WTC11 (cell line): ENCODE data around the gene ADD1. TPM values are rescaled to one million over a fixed set of nuclear protein-coding genes. Genes with fewer than 3 reads are reported as not detected.

Experiments
- ATAC-seq: fragments of 200-7000 bp; cut with Tn5 transposase; 2 replicates; pipeline ENCODE4 v1.10.0; 2021; ENCODE audit warnings: mild to moderate bottlenecking, moderate library complexity
- CTCF ChIA-PET: fragments of 300-600 bp; sonication (Branson Sonifier 250); formaldehyde crosslinking; loops from one replicate; lab custom pipeline; 2021; ENCODE audit warnings: antibody characterized with exemption; lab: Charles Lee
- POLR2A ChIA-PET: fragments of 350-600 bp; sonication (Branson Sonifier 250); formaldehyde crosslinking; loops from one replicate; lab custom pipeline; 2021; ENCODE audit warnings: antibody characterized with exemption; lab: Charles Lee
- DNase-seq: peaks from one replicate; pipeline ENCODE4 v3.0.0; 2021; ENCODE audit warnings: low spot score
- H3K27ac Mint-ChIP-seq: 2 replicates; pipeline ENCODE4 v1.8.0; 2021; ENCODE audit warnings: mixed read lengths
- H3K27me3 Mint-ChIP-seq: 2 replicates; pipeline ENCODE4 v1.8.0; 2021; ENCODE audit warnings: low read depth, mild to moderate bottlenecking, moderate library complexity, mixed read lengths
- H3K36me3 Mint-ChIP-seq: 2 replicates; pipeline ENCODE4 v1.8.0; 2021; ENCODE audit warnings: mixed read lengths
- H3K4me1 Mint-ChIP-seq: 2 replicates; pipeline ENCODE4 v1.8.0; 2022; ENCODE audit warnings: mixed read lengths
- H3K4me3 Mint-ChIP-seq: 2 replicates; pipeline ENCODE4 v1.8.0; 2021; ENCODE audit warnings: mild to moderate bottlenecking, moderate library complexity, mixed read lengths
- H3K9me3 Mint-ChIP-seq: 2 replicates; pipeline ENCODE4 v1.8.0; 2021; ENCODE audit warnings: mixed read lengths
- AR ChIP-seq: fragments of 250-450 bp; sonication (Bioruptor Pico); IDR thresholded peaks from 2 replicates; pipeline ENCODE4 v1.9.0; 2021; ENCODE audit warnings: mild to moderate bottlenecking
- CBFB ChIP-seq: sonication (generic); formaldehyde crosslinking; IDR thresholded peaks from 2 replicates; pipeline ENCODE4 v1.8.1; 2022; ENCODE audit warnings: mild to moderate bottlenecking, low read depth, missing genetic modification reagents
- EMX1 ChIP-seq: fragments of 250-450 bp; sonication (Bioruptor Pico); IDR thresholded peaks from 2 replicates; pipeline ENCODE4 v1.8.0; 2021; ENCODE audit warnings: mild to moderate bottlenecking
- JAZF1 ChIP-seq: fragments of 250-450 bp; sonication (Bioruptor Pico); IDR thresholded peaks from 2 replicates; pipeline ENCODE4 v1.9.0; 2021; ENCODE audit warnings: moderate library complexity, mild to moderate bottlenecking, inconsistent platforms
- JUN ChIP-seq: sonication (generic); formaldehyde crosslinking; IDR thresholded peaks from 2 replicates; pipeline ENCODE4 v1.8.0; 2023; ENCODE audit warnings: mild to moderate bottlenecking, missing genetic modification reagents
- NFE2L1 ChIP-seq: sonication (generic); formaldehyde crosslinking; IDR thresholded peaks from 2 replicates; pipeline ENCODE4 v1.8.1; 2023; ENCODE audit warnings: missing genetic modification reagents
- PRDM15 ChIP-seq: sonication (generic); formaldehyde crosslinking; IDR thresholded peaks from 2 replicates; pipeline ENCODE4 v1.8.0; 2022; ENCODE audit warnings: missing genetic modification reagents
- PRRX2 ChIP-seq: fragments of 250-450 bp; sonication (Bioruptor Pico); IDR thresholded peaks from 2 replicates; pipeline ENCODE4 v1.8.0; 2021; ENCODE audit warnings: mild to moderate bottlenecking
- ZMAT4 ChIP-seq: fragments of 250-450 bp; sonication (Bioruptor Pico); IDR thresholded peaks from 2 replicates; pipeline ENCODE4 v1.9.0; 2021; ENCODE audit warnings: mild to moderate bottlenecking
- ZNF121 ChIP-seq: sonication (generic); formaldehyde crosslinking; IDR thresholded peaks from 2 replicates; pipeline ENCODE4 v1.8.0; 2023; ENCODE audit warnings: missing genetic modification reagents
- ZNF138 ChIP-seq: sonication (generic); formaldehyde crosslinking; conservative IDR thresholded peaks from 2 replicates; pipeline ENCODE4 v1.8.1; 2022; ENCODE audit warnings: mild to moderate bottlenecking, moderate library complexity, missing genetic modification reagents
- ZNF263 ChIP-seq: sonication (generic); formaldehyde crosslinking; IDR thresholded peaks from 2 replicates; pipeline ENCODE4 v1.8.1; 2022; ENCODE audit warnings: low read depth, mild to moderate bottlenecking, moderate library complexity, missing genetic modification reagents
- total RNA-seq: library from RNA; stranded (reverse); gene quantifications from 3 replicates; pipeline ENCODE4 v1.2.3, GENCODE V29; 2021
- TF ChIP-seq, protein P1 (sequence below): sonication (generic); formaldehyde crosslinking; IDR thresholded peaks from 2 replicates; pipeline ENCODE4 v1.8.1; 2023; ENCODE audit warnings: mild to moderate bottlenecking, moderate library complexity, missing genetic modification reagents
- TF ChIP-seq, protein P2 (sequence below): sonication (generic); formaldehyde crosslinking; IDR thresholded peaks from 2 replicates; pipeline ENCODE4 v1.8.0; 2023; ENCODE audit warnings: missing genetic modification reagents
- TF ChIP-seq, protein P3 (sequence below): sonication (generic); formaldehyde crosslinking; conservative IDR thresholded peaks from 2 replicates; pipeline ENCODE4 v1.8.1; 2022; ENCODE audit warnings: mild to moderate bottlenecking, missing genetic modification reagents
- TF ChIP-seq, protein P4 (sequence below): sonication (generic); formaldehyde crosslinking; IDR thresholded peaks from 2 replicates; pipeline ENCODE4 v1.8.0; 2023; ENCODE audit warnings: mild to moderate bottlenecking, missing genetic modification reagents
- TF ChIP-seq, protein P5 (sequence below): sonication (generic); formaldehyde crosslinking; IDR thresholded peaks from 2 replicates; pipeline ENCODE4 v1.8.0; 2022; ENCODE audit warnings: mild to moderate bottlenecking, missing genetic modification reagents

Gene ADD1
- total RNA-seq, 1 experiment from 2014 or later = 178 TPM

DNA sequence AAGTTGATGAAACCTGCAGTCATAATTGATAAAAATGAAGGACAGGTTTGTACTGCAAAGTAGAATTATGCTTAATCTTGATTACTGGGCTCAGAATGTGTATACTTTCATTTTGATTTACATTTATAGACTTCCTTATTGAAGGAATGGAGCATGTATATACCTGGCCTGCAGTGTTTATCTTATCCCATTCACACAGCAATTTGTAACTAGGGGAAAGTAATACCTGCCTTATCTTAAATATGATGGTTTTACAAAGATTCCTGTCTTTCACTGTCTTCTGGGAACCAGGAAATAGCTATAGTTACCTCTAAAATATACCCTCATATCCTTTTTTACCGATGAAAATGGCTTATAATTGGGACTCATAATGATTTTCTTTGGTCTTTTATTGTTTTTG lies 29.7 kb downstream of the ADD1 start:
- peaks cover 40% of the 10 kb centered on the region for H3K4me1 Mint-ChIP-seq
- H3K27ac Mint-ChIP-seq = no peak overlapping the region
- DNase-seq (no peak), ATAC-seq (no peak)
- no peak overlapping the region for H3K4me3 Mint-ChIP-seq
- no peaks in the 10 kb centered on the region for H3K9me3 Mint-ChIP-seq
- CTCF ChIA-PET = interaction anchor here (0.9 kb wide), 1 partner anchor 22 kb away, joined by 7 read pairs; no protein-coding TSS in a partner anchor
- no peaks in the 10 kb centered on the region for H3K27me3 Mint-ChIP-seq
- peaks cover 18% of the 10 kb centered on the region for H3K36me3 Mint-ChIP-seq
- POLR2A ChIA-PET = no interaction called here
- no peak for TF ChIP-seq ZNF138 (CRISPR knock-in tag)
- no peak for TF ChIP-seq PRDM15 (CRISPR knock-in tag)
- TF ChIP-seq, protein P1, sequence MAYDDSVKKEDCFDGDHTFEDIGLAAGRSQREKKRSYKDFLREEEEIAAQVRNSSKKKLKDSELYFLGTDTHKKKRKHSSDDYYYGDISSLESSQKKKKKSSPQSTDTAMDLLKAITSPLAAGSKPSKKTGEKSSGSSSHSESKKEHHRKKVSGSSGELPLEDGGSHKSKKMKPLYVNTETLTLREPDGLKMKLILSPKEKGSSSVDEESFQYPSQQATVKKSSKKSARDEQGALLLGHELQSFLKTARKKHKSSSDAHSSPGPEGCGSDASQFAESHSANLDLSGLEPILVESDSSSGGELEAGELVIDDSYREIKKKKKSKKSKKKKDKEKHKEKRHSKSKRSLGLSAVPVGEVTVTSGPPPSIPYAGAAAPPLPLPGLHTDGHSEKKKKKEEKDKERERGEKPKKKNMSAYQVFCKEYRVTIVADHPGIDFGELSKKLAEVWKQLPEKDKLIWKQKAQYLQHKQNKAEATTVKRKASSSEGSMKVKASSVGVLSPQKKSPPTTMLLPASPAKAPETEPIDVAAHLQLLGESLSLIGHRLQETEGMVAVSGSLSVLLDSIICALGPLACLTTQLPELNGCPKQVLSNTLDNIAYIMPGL = no peak
- TF ChIP-seq EMX1 (CRISPR knock-in tag) = no peak
- no peak for TF ChIP-seq CBFB (CRISPR knock-in tag)
- TF ChIP-seq ZNF121 (CRISPR knock-in tag) = no peak
- TF ChIP-seq, protein P2, sequence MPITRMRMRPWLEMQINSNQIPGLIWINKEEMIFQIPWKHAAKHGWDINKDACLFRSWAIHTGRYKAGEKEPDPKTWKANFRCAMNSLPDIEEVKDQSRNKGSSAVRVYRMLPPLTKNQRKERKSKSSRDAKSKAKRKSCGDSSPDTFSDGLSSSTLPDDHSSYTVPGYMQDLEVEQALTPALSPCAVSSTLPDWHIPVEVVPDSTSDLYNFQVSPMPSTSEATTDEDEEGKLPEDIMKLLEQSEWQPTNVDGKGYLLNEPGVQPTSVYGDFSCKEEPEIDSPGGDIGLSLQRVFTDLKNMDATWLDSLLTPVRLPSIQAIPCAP (CRISPR knock-in tag) = no peak
- TF ChIP-seq AR = no peak
- TF ChIP-seq ZNF263 (CRISPR knock-in tag) = no peak
- TF ChIP-seq, protein P3, sequence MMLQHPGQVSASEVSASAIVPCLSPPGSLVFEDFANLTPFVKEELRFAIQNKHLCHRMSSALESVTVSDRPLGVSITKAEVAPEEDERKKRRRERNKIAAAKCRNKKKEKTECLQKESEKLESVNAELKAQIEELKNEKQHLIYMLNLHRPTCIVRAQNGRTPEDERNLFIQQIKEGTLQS (CRISPR knock-in tag) = no peak
- no peak for TF ChIP-seq PRRX2
- TF ChIP-seq NFE2L1 = no peak
- TF ChIP-seq, protein P4, sequence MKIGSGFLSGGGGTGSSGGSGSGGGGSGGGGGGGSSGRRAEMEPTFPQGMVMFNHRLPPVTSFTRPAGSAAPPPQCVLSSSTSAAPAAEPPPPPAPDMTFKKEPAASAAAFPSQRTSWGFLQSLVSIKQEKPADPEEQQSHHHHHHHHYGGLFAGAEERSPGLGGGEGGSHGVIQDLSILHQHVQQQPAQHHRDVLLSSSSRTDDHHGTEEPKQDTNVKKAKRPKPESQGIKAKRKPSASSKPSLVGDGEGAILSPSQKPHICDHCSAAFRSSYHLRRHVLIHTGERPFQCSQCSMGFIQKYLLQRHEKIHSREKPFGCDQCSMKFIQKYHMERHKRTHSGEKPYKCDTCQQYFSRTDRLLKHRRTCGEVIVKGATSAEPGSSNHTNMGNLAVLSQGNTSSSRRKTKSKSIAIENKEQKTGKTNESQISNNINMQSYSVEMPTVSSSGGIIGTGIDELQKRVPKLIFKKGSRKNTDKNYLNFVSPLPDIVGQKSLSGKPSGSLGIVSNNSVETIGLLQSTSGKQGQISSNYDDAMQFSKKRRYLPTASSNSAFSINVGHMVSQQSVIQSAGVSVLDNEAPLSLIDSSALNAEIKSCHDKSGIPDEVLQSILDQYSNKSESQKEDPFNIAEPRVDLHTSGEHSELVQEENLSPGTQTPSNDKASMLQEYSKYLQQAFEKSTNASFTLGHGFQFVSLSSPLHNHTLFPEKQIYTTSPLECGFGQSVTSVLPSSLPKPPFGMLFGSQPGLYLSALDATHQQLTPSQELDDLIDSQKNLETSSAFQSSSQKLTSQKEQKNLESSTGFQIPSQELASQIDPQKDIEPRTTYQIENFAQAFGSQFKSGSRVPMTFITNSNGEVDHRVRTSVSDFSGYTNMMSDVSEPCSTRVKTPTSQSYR (CRISPR knock-in tag) = no peak
- TF ChIP-seq ZMAT4 = no peak
- TF ChIP-seq, protein P5, sequence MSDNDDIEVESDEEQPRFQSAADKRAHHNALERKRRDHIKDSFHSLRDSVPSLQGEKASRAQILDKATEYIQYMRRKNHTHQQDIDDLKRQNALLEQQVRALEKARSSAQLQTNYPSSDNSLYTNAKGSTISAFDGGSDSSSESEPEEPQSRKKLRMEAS (CRISPR knock-in tag) = no peak
- TF ChIP-seq JAZF1 = no peak
- no peak for TF ChIP-seq JUN (CRISPR knock-in tag)
